GM12878 (cell line): ENCODE measurements around the gene PPAT. TPM values are rescaled to one million over a fixed set of nuclear protein-coding genes. Genes with fewer than 3 reads are reported as not detected.

Source experiments
- ATAC-seq: fragments of 200-7000 bp; cut with Tn5 transposase; 3 replicates; pipeline ENCODE4 v1.9.1; 2020; ENCODE audit warnings: mild to moderate bottlenecking, moderate library complexity
- BruUV-seq: library from RNA; stranded (reverse); fragments of 400-500 nt; replicated peaks from 2 replicates; lab custom pipeline; 2021; lab: Mats Ljungman, UMichigan
- CTCF ChIA-PET: fragments of 300-600 bp; sonication (Branson Sonifier 250); formaldehyde crosslinking; extraction: SDS; loops from one replicate; lab custom pipeline; 2021; ENCODE audit warnings: inconsistent platforms; lab: Yijun Ruan, JAX
- POLR2A ChIA-PET: fragments of 350-600 bp; formaldehyde crosslinking; extraction: SDS; loops from one replicate; lab custom pipeline; 2021; ENCODE audit warnings: inconsistent platforms; lab: Charles Lee
- RAD21 ChIA-PET: fragments of 300-600 bp; sonication (Branson Sonifier 250); formaldehyde crosslinking; loops from one replicate; lab custom pipeline; 2023; ENCODE audit warnings: antibody characterized with exemption; ENCODE audit not compliant: unreplicated experiment; lab: Charles Lee
- SMC1A ChIA-PET: fragments of 300-600 bp; sonication (Branson Sonifier 250); formaldehyde crosslinking; loops from one replicate; lab custom pipeline; 2023; ENCODE audit not compliant: unreplicated experiment, uncharacterized antibody; lab: Charles Lee
- DNase-seq: peaks from one replicate; pipeline ENCODE4 v3.0.0-alpha.2; 2011; ENCODE audit warnings: low read depth, low spot score
- FAIRE-seq: peaks from 3 replicates; lab custom pipeline; 2011; peaks lifted over from hg19 to GRCh38; lab: Jason Lieb, UNC
- H2AFZ ChIP-seq: 2 replicates; pipeline ENCODE4 v1.6.0; 2011; ENCODE audit warnings: low read depth, low read length, control low read depth; ENCODE audit not compliant: control insufficient read depth
- H3K27ac ChIP-seq: 2 replicates; pipeline ENCODE4 v1.5.1; 2011; ENCODE audit warnings: control low read depth; ENCODE audit not compliant: control insufficient read depth, insufficient read depth
- H3K27me3 ChIP-seq, 2 experiments: replicated peaks in 1 of 2; 2 replicates each; pipeline versions ENCODE4 v1.6.0 to v1.6.1; 2011; ENCODE audit warnings: low read length in 1 of 2; ENCODE audit not compliant: control insufficient read depth in 2 of 2, insufficient read depth in 2 of 2
- H3K36me3 ChIP-seq, 2 experiments: 2 replicates each; pipeline ENCODE4 v1.5.1; 2011; ENCODE audit warnings: low read length in 1 of 2; ENCODE audit not compliant: control insufficient read depth in 2 of 2, insufficient read depth in 2 of 2
- H3K4me1 ChIP-seq: 2 replicates; pipeline ENCODE4 v1.6.1; 2011; ENCODE audit warnings: mild to moderate bottlenecking, low read length, moderate library complexity, mixed read lengths; ENCODE audit not compliant: control insufficient read depth, insufficient read depth
- H3K4me2 ChIP-seq: 2 replicates; pipeline ENCODE4 v1.6.0; 2011; ENCODE audit warnings: control low read depth; ENCODE audit not compliant: control insufficient read depth, insufficient read depth
- H3K4me3 ChIP-seq: fragments of 200-600 bp; sonication (generic); 2 replicates; pipeline ENCODE4 v1.5.1; 2016
- H3K79me2 ChIP-seq: 2 replicates; pipeline ENCODE4 v1.6.0; 2011; ENCODE audit warnings: low read length; ENCODE audit not compliant: control insufficient read depth, insufficient read depth
- H3K9ac ChIP-seq: 2 replicates; pipeline ENCODE4 v1.8.0; 2011; ENCODE audit warnings: low read length, control low read depth, mixed read lengths; ENCODE audit not compliant: control insufficient read depth, insufficient read depth
- H3K9me3 ChIP-seq: replicated peaks from 3 replicates; pipeline ENCODE4 v1.5.1; 2011; ENCODE audit warnings: mild to moderate bottlenecking, low read length; ENCODE audit not compliant: control insufficient read depth, insufficient read depth
- H4K20me1 ChIP-seq: 2 replicates; pipeline ENCODE4 v1.6.0; 2011; ENCODE audit not compliant: control insufficient read depth, insufficient read depth
- WGBS: methylation state at CpG from one replicate; pipeline ENCODE4 v1.1.6; 2016; ENCODE audit warnings: low lambda C conversion rate; ENCODE audit not compliant: insufficient replicate concordance, insufficient coverage; ENCODE audit errors: missing lambda C conversion rate; 5-methylcytosine and 5-hydroxymethylcytosine counted together
- in situ Hi-C: fragments of 300-500 bp; cut with MboI; formaldehyde crosslinking; loops from 9 replicates; pipeline ENCODE4 v1.14.3; 2018; ENCODE audit warnings: mixed read lengths
- intact Hi-C: fragments of 100-400 bp; cut with micrococcal nuclease; formaldehyde crosslinking; loops from one replicate; pipeline ENCODE4 v1.14.2; 2022; ENCODE audit not compliant: unreplicated experiment
- polyA plus RNA-seq, 11 experiments: library from polyadenylated mRNA; depleted of rRNA in 4 of 11; unstranded in 6 of 11; stranded (reverse) in 5 of 11; fragments of >200 nt; fragmentation: Nextera tagmentation in 4 of 11; fragmentation: Illumina TruSeq in 1 of 11; extraction: Ambion mirVana in 4 of 11; extraction: Trizol in 1 of 11; gene quantifications; 1 replicate in 1 of 11; 2 replicates in 10 of 11; pipeline versions ENCODE4 v1.2.1 to v1.2.3, GENCODE V29; 2011 to 2016; ENCODE audit warnings: inconsistent platforms in 2 of 11, missing spikeins in 2 of 11, low read depth in 1 of 11
- total RNA-seq, 4 experiments: library from RNA; depleted of rRNA in 3 of 4; stranded (reverse); fragments of >200 nt in 3 of 4; fragmentation: Illumina TruSeq in 1 of 4; extraction: Trizol in 1 of 4; gene quantifications; 2 replicates each; pipeline versions ENCODE4 v1.2.1 to v1.2.3, GENCODE V29; 2013 to 2021
- TF ChIP-seq, protein P1 (sequence below): fragments of 450-650 bp; formaldehyde crosslinking; IDR thresholded peaks from 2 replicates; pipeline ENCODE4 v1.4.0; 2022; ENCODE audit warnings: mild to moderate bottlenecking, moderate library complexity

PPAT gene
- total and polyA plus RNA-seq, 10 of the 15 experiments (the other 5 are each of a cell fraction or from before 2014, with no cell fraction given), result 24.9 to 50.7 (median 38.0) TPM

DNA sequence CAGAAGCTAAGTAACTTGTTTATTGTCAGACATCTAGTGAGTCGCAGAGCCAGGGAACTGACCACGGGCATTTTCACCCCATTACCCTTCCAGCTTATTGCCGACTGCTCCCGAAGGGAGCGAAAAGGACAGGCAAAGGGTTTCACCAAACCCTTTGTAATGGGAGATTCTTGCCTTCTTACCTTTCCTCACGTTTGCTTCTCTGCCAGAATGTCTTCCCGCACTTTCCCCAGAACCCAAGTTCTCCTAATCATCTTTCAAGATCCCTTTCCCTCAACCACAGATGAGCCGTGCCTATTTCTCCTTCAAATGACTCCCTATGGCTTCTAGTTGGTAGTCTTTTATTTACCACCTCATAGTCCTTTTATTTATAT lies 31.5 kb upstream of the PPAT start:
- no peak for ATAC-seq
- peak overlapping the region; percentile 52 for H3K27ac ChIP-seq
- peaks cover 7% of the 10 kb centered on the region; the same call in 1 of the 2 replicates for H3K4me1 ChIP-seq
- no peaks in the 10 kb centered on the region for H4K20me1 ChIP-seq
- POLR2A ChIA-PET, result interaction anchor here (0.7 to 1.9 kb wide), 6 partner anchors 21 to 511 kb away, joined by 3 to 15 read pairs (median 4); partner anchors contain the start of genes AASDH, NOA1, PAICS and PPAT
- H3K9ac ChIP-seq, result peak overlapping the region; percentile 79
- peak overlapping the region; percentile 84 for H2AFZ ChIP-seq
- CTCF ChIA-PET, result interaction anchor here (1.2 to 1.6 kb wide), 2 partner anchors 41 to 520 kb away, joined by 3 to 7 read pairs; no protein-coding TSS in a partner anchor
- 0% methylated on average over 8 of the region's 8 CpGs for WGBS
- in situ Hi-C loops, result no loop called here
- peak overlapping the region; percentile 89 for H3K4me3 ChIP-seq
- intact Hi-C loops, result loop anchor here (2.0 kb wide), 1 partner anchor 30 kb away; the partner anchor contains the start of gene PAICS
- peaks cover 0 to 11% of the 10 kb centered on the region in 2 experiments; a peak in 3 of 4 replicates for H3K36me3 ChIP-seq
- no peaks in the 10 kb centered on the region for H3K9me3 ChIP-seq
- peaks cover 60% of the 10 kb centered on the region for H3K79me2 ChIP-seq
- no peaks in the 10 kb centered on the region for H3K27me3 ChIP-seq
- TSS peak; percentile 83 for BruUV-seq
- TF ChIP-seq, protein P1, sequence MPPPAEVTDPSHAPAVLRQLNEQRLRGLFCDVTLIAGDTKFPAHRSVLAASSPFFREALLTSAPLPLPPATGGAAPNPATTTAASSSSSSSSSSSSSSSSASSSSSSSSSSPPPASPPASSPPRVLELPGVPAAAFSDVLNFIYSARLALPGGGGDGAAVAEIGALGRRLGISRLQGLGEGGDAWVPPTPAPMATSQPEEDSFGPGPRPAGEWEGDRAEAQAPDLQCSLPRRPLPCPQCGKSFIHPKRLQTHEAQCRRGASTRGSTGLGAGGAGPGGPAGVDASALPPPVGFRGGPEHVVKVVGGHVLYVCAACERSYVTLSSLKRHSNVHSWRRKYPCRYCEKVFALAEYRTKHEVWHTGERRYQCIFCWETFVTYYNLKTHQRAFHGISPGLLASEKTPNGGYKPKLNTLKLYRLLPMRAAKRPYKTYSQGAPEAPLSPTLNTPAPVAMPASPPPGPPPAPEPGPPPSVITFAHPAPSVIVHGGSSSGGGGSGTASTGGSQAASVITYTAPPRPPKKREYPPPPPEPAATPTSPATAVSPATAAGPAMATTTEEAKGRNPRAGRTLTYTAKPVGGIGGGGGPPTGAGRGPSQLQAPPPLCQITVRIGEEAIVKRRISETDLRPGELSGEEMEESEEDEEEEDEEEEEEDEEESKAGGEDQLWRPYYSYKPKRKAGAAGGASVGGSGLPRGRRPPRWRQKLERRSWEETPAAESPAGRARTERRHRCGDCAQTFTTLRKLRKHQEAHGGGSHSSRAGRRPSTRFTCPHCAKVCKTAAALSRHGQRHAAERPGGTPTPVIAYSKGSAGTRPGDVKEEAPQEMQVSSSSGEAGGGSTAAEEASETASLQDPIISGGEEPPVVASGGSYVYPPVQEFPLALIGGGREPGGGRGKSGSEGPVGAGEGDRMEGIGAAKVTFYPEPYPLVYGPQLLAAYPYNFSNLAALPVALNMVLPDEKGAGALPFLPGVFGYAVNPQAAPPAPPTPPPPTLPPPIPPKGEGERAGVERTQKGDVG (CRISPR knock-in tag), result no peak
- SMC1A ChIA-PET, result interaction anchor here (0.9 to 3.2 kb wide), 5 partner anchors 16 to 41 kb away, joined by 3 to 19 read pairs (median 8); no protein-coding TSS in a partner anchor
- no peak for DNase-seq
- FAIRE-seq, result no peak
- RAD21 ChIA-PET, result interaction anchor here (0.6 to 2.6 kb wide), 3 partner anchors 28 to 73 kb away, joined by 6 to 19 read pairs (median 8); partner anchors contain the start of genes PAICS and PPAT
- H3K4me2 ChIP-seq, result peak overlapping the region; percentile 97
